HG03135 (cell line): Measurements from ENCODE around the gene C1QTNF12.
"Not testable (repeated sequence)": the region's sequence is repeated elsewhere in the genome, so short reads cannot be mapped to it uniquely, and the experiment has no call there.

Experiments used
- ATAC-seq: cut with Tn5 transposase; IDR thresholded peaks from one replicate; pipeline ENCODE4 v1.9.1; 2021; ENCODE audit warnings: mild to moderate bottlenecking, moderate library complexity; ENCODE audit not compliant: unreplicated experiment

C1QTNF12 gene

DNA sequence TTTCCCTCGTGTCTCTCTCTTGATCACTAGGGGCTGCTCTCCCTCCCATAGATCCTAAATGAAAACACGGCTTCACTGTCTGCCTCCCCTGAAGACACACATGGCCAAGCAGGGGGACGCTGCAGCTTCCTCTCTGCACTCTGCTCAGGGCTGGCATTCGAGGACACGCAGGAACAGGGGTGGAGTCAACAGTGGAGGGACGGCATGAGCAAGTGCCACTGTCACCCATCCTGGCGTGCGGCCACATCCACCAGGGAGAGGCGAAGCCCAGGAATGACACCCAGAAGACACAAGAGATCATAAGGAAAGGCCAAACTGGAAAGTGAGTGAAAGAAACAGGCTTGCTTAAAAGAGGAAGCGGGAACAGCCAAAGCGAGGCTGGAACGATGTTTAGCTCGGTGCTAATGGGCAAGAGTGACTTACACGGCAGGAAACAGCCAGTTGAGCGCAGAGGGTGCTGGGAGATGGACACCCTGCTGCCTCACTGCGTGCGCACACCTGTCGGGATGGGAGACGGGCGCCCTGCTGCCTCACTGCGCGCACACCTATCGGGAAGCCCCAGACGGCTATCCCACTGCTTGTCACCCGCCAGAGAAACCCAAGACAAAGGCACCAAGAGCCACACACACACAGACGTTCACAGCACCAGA is 13.6 kb upstream of the C1QTNF12 start:
- no peak for ATAC-seq

DNA sequence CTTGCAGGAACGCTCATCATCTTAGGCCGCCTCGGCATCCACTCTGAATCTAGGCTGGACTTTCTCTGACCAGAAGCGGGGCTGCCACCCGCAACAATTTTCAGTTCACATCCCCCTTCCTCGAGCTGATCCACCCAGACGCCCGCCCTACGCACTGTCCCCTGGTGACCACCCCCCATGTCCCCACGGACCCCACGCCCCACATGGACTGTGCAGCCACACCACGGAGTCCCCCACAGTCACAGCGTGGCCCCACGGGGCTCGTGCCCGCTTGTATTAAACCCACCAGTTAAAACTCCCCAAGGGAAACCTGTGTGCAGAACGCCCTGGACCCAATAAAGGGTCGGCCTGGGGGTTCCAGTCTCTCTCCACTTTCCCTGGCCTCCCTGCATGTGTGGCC is 13.0 kb upstream of the C1QTNF12 start:
- ATAC-seq = no peak

DNA sequence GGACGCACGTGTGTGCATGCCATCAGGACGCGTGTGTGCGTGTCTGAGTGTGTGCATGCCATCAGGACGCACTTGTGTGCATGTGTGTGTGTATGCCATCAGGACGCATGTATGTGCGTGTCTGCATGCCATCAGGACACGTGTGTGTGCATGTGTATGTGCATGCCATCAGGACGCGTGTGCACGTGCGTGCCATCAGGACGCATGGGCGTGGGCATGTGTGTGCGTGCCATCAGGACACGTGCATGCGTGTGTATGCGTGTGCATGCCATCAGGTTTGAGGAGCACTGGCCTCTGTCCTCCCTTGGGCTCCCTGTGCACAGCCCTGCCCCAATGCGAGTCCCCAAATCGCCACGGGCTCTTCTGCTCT is 12.6 kb upstream of the C1QTNF12 start:
- ATAC-seq = no peak

DNA sequence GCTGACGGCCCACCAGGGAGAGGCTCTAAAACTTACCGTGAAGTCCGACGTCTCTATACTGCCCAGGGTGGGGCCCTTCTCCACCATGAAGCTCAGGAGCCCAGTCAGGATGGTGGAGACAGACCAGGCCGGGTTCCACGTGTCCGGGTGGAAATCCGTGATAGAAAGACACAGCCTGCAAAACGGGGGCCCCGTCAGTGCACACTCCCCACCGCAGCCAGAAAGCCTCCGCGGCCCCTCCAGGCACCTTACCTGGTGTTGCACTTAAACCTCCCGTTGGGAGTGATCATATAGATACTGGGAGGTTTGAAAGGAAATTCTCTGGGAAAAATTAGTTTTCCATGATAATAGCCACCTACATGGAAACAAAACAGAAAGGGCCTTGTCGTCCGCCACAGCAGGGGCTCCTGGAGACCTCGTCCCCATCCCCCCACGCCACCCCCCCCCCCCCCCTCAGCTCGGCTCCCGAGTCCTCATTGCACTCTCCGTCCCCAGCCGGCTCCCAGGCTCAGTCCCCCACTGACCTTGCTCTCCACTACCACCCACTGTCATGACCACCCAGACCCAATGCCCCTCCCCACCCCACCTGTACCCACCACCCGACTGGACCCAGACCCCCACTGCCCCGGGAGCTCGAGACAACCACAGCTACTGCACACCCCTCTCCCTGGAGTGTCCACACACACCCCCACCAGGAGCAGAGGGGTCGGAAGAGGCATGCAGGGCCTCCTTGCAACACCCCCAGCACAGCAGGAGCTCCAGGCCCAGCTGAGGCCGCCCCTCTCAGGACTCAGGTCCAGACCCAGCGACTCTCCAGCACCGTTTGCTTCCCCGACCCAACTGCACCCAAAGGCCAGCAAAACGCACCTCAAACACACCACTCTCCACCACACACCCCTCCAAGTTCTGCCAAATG is 10.7 kb upstream of the C1QTNF12 start:
- no peak for ATAC-seq

DNA sequence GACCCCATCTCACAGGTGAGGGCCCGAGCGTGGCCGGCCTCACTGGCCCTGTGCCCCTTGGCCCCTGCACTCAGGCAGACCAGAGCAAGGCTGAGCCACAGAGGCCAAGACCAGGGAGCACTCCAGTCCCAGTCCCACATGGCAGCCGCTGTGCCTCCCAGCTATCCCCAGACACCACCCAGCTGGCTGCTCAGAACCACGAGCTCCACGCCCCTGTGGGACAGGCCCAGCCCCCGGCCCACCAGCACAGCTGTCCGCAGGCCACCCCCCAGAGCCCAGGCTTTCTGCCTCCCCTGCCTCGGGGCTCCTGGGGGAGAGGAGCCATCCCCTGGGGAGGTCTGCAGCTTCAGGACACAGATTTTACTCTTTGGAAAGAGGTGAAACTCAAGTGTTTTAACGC is 9.1 kb upstream of the C1QTNF12 start:
- no peak for ATAC-seq

DNA sequence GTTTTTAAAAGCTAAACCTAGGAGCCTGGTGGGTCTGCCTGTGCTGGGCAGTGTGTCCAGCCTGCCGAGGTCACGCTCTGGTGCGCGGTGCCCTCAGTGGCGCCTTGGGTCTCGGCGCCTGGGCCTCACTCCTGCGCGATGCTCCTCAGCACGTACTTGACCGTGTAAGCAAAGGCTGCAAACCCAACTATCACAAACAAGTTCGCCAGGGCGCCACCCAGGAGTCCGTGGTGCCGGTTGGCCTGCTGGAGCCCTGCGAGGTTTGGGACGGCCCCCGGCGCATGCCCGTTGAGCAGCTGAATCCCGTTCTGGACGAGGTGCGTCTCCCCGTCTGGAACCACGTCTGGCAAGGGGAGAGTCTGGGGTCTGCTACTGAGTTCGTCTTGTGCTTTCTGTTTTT is 8.6 kb upstream of the C1QTNF12 start:
- no peak for ATAC-seq

DNA sequence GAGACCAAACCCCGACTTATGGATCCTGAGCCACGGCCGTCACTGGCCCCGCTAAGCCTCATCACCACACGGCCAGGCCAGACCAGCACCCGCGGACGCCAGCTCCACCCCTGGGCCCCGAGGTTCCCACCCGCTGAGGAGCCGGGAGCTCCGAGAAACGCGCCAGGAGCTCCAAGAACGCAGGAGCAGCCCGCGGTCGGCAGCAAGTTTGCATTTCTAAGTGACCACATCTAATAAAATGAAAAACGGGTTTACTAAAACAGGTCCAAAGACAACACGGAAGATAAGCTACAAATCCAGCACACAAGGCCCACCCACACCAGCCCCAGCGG is 8.1 kb upstream of the C1QTNF12 start:
- ATAC-seq = no peak

DNA sequence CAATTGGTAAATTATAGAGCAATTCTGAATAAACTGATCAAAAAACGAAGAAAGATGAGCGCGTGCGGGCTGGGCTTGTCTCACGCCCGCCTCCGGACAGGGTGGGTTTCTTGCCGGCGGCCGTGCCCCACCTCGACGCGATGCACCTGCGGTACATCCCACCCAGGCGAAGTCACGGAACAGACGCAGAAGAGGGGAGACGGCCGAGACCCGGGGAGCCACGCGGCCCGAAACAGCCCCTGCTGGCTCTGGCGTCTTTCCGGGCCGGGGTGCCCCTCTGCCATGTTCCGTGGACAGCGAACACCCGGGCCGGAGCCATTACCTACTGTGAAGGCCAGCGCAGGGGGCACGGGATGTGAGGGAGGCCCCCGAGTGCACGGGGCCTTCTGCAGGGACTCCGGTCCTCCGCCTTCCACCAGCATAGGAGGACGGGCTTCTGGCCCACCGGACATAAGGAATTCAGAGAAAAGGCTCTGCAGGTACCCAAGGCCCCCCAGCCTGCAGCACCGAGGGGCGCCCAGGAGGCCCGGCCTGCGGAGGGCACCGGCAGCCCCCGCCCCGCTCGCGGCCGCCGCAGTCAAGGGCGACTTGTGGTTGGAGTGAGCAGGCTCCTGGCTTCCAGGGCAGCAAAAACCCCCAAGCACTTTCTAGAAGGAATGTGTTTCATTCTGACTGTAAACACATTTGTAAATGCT is 7.6 kb upstream of the C1QTNF12 start:
- no peak for ATAC-seq

DNA sequence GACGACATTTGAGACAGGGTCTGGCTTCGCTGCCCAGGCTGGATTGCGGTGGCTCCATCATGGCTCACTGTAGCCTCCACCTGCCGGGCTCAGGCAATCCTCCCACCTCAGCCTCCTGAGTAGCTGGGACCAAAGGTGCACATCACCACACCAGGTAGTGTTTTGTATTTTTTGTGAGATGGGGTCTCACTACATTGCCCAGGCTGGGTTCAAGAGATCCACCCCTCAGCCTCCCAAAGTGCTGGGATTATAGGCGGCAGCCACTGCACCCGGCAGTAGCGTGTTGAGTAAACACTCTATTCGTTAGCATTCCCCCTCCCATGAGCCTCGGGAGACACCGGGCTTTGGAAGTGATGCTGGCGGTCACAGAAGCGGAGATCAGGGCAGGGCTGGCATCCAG is 6.8 kb upstream of the C1QTNF12 start:
- ATAC-seq = no peak

DNA sequence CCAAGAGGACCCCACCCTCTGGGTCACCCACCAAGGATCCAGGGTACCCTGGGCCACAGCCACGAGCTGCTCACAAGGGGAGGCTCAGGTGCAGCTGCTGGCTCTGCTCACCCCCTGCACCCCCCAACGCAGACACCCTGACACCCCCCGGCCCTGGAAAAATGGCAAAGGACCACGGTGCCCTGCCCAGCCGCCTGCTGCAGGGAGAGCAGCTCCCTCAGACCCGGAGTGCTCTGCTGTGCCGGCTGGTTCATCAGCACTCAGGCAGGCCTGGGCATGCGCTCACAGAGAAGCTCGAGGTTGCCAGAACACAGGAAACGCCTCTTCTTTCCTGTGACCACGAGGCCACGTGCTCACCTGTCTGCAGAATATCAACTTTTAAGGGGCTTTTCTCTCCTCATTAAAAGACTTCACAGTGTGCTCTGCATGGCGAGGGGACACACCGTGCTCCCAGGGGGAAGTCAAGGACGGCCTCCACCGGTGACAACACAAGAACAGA is 4.3 kb upstream of the C1QTNF12 start:
- ATAC-seq = no peak

DNA sequence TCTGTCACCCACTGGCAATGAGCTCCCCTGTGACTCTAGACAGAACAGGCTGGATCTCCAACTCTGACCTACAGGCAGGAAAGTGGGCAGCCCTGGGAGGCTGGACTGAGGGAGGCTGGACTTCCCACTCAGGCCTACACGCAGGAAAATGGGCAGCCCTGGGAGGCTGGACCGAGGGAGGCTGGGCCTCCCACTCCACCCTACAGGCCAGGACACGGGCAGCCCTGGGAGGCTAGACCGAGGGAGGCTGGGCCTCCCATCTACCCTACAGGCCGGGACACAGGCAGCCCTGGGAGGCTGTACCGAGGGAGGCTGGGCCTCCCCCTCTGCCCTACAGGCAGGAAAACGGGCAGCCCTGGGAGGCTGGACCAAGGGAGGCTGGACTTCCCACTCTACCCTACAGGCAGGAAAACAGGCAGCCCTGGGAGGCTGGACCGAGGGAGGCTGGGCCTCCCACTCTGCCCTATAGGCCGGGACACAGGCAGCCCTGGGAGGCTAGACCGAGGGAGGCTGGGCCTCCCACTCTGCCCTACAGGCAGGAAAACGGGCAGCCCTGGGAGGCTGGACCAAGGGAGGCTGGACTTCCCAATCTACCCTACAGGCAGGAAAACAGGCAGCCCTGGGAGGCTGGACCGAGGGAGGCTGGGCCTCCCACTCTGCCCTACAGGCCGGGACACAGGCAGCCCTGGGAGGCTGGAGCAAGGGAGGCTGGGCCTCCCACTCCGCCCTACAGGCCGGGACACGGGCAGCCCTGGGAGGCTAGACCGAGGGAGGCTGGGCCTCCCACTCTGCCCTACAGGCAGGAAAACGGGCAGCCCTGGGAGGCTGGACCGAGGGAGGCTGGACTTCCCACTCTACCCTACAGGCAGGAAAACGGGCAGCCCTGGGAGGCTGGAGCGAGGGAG is 1.7 kb upstream of the C1QTNF12 start:
- not testable (repeated sequence) for ATAC-seq

DNA sequence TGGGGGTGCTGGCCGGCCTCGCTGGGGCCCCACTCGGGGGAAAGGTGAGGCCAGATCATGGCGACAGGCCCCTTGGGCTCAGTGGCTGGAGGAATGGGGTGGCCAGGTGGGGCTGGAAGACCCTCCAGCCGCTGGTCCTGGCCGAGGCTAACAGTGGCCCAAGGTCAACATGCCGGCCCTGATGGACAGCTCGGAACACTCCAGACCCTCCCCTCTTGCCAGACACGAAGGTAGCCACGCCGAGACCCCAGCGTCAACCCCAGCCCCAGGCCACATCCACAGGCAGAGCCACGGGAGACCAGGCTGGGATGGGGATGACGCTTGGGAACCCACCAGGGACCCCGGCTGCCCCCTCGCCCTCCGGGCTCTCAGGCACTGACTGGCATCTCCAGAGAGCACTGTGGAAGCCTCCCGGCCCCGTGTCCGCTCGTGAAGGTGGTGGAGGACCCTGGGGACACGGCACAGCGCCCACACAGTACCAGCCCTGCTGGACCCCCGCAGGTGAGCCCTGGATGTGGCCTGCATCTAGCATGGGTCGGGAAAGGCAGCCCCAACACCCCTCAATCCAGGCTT is 905 bp upstream of the C1QTNF12 start:
- no peak for ATAC-seq

DNA sequence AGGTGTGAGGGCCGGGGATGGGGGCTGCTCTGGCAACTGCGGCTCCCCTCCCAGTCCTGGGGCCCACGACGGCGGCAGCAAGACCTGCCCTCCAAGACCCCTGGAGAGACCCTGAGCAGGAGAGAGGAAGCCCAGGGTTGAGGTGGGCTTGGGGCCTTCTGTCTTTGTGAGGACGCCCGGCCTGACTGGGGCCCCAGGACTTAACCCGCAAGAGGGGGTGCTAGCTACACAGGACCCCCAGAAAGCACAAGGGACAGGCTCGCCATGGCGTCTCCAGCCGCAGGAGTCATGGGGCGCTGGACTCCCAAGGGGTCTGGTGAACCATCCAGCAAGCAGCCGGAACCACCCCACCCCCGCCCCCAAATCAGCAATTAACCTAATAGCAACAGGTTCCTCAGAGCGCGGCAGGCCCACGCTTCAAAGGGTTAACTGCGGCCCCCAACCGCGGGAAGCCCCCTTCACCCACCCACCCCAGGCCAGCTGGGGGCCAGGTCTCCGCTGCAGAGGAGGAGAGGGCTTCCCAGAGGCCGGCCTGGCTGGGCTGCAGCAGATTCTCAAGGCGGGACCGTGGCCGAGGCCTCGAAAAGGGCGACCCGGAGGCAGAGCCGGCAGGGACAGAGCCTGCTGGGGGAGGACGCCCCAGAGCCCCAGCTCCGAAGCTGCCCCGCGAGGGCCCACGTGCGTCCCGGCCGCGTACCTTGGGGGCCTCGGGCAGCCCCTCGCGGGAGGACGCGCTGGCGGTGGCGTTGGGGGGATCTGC is 525 bp downstream of the C1QTNF12 start:
- no peak for ATAC-seq

DNA sequence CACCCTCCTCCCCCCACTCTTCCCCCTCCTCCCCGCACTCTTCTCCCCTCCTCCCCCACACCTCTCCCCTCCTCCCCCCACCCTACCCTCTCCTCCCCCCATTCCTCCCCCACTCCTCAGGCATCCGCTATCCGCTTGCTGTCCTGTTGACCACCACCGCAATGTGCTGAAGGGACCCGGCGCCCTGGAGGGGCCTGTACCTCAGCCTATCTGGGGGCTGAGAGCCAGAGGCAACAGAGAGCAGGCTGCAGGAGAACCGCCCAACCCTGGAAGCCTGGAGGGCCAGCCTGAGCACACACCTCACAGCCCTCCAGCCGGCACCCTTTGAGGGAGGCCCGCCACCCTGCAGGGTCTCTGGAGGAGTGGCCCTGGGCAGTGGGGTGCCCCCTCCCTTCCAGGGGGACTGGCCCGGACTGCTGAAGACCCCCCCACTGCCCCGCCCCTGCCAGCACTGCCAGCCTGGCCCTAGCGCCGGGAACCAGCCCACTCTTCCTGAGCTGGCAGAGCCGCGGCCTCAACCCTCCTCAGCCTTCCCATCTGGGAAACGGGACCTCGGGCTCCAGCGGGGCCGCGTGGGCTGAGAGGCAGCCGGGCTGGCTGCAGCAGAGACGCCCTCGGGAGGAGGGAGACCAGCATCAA is 1.2 kb downstream of the C1QTNF12 start:
- ATAC-seq = no peak

DNA sequence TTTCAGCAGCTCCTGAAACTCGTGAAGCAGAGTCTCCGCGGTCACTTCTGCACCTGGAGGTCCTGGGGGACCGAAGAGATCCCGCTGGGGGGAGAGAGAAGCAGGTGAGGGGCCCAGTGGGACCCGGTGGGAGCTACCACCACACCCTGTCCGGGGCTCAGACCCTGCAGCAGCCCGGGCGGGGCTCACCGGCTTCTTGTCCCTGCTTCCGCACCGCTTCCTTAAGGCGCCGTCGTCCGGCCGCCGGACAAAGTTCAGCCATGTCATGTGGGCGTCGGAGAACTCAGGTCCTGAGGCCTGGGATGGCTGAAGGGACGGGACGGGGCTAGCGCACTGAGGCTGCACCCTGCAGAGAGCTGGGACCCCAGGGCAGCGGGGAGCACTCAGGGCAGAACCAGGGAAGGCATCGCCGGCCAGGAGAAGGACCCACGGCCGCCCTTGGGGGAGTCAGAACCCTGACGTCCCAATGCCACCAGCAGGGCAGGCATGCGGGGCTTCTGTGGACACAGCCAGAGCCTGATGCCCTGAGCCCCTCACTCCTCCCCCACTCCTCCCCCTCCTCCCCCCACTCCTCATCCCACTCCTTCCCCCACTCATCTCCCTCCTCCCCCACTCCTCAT is 2.2 kb downstream of the C1QTNF12 start:
- no peak for ATAC-seq

DNA sequence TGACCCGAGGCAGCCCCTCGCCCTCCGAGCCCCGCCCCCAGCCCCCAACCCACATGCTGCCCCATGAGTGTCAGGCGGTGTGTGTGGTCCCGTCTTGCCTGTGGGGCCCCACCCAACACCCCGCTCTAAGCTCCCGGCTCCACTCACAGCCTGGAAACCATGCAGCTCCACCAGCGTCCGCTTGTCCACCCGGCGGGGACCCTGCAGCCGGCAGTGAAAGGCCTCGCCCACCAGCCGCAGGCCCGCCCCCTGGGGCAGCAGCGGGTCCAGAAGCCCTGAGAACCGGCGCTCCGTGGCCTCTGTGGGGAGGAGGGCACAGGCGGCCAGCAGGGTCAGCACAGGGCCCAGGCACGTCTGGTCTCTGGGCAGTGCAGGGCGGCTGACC is 2.7 kb downstream of the C1QTNF12 start:
- no peak for ATAC-seq

DNA sequence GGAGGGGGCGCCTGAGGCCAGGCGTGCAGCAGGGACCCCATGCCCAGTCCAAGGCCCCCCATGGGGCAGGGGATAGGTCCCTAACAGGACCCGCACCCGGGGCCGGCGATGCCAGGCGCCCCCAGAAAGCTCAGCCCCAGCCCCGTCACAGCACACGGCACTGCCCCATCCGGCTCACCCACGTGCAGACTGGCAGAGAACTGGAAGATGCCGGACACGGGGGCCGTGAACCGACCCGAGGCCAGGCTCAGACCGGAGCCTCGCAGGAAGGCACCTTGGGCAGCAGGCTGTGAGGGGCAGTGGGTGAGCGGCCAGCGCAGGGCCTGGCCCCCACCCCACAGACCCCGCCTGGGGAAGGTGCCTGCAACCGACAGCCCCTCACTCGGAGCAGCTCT is 3.3 kb downstream of the C1QTNF12 start:
- ATAC-seq = no peak

DNA sequence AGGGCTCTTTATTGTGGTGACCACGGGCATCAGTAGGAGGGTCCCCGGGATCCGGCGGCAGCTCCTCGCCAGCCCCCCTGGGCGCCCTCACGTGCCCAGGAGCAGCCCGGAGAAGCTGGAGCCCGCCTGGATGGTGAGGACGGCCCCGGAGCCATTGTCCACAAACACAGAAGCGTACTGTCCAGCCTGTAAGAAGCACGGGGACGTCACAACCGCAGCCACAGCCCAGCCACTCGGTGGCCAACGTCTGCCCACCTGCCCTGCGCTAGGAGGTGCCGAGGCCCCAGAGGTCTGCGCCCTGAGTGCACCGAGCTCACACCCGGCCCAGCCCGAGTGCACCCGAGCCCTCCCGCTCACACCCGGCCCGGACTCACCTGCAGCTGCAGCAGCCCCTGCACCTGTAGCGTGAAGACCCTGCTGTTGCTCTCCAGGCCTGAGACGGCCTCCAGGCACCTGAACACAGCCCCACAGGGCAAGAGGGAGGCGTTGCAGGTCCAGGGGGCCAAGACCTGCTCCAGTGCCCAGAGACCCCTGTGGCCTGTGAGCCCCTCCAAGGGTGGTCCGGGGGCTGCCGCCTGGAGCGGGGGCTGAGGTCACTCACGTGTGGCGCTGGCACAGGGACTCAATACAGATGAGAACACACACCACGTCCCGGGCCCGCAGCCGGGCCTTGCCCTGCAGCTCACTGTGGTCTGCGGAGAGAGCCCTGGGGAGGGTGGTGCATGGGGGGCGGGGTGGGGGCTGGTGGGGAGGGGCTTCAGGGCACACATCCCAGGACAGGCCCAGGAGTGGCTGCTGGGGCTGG is 3.9 kb downstream of the C1QTNF12 start:
- ATAC-seq = no peak
